Activated naive CD8-positive, alpha-beta T cell treated with anti-CD3 and anti-CD28 coated beads for 36 hours (primary cell): Measurements from ENCODE around the gene C16orf74. TPM values are rescaled to one million over a fixed set of nuclear protein-coding genes. Genes with fewer than 3 reads are reported as not detected.

ENCODE experiments used
- DNase-seq: peaks from one replicate; pipeline ENCODE4 v3.0.0; 2021
- H3K27ac Mint-ChIP-seq: one replicate; pipeline ENCODE4 v1.8.0; 2022; ENCODE audit warnings: mild to moderate bottlenecking, moderate library complexity, mixed read lengths
- H3K27me3 Mint-ChIP-seq: one replicate; pipeline ENCODE4 v1.8.0; 2022; ENCODE audit warnings: mild to moderate bottlenecking, mixed read lengths
- H3K36me3 Mint-ChIP-seq: one replicate; pipeline ENCODE4 v1.8.0; 2021; ENCODE audit warnings: mild to moderate bottlenecking, mixed read lengths
- H3K4me1 Mint-ChIP-seq: one replicate; pipeline ENCODE4 v1.8.0; 2021; ENCODE audit warnings: mixed read lengths
- H3K4me3 Mint-ChIP-seq: one replicate; pipeline ENCODE4 v1.8.0; 2022; ENCODE audit warnings: mild to moderate bottlenecking, moderate library complexity, mixed read lengths
- H3K9me3 Mint-ChIP-seq: one replicate; pipeline ENCODE4 v1.8.0; 2022; ENCODE audit warnings: mixed read lengths
- total RNA-seq, 2 experiments: library from RNA; stranded (reverse); gene quantifications; one replicate each; pipeline ENCODE4 v1.2.3, GENCODE V29; 2021

C16orf74 gene
- total RNA-seq, 2 experiments from 2014 or later, result 1.5 to 1.6 TPM

- peaks cover 18% of the 10 kb centered on the region for H3K4me1 Mint-ChIP-seq
- H3K27me3 Mint-ChIP-seq, result peaks cover 33% of the 10 kb centered on the region
- H3K27ac Mint-ChIP-seq, result no peak overlapping the region
- no peak overlapping the region for H3K4me3 Mint-ChIP-seq
- DNase-seq, result no peak
- no peaks in the 10 kb centered on the region for H3K9me3 Mint-ChIP-seq
- H3K36me3 Mint-ChIP-seq, result no peaks in the 10 kb centered on the region
Measured at GRCh38 chr16:85761861-85762260, 11.0 kb upstream of the C16orf74 start.

DNA sequence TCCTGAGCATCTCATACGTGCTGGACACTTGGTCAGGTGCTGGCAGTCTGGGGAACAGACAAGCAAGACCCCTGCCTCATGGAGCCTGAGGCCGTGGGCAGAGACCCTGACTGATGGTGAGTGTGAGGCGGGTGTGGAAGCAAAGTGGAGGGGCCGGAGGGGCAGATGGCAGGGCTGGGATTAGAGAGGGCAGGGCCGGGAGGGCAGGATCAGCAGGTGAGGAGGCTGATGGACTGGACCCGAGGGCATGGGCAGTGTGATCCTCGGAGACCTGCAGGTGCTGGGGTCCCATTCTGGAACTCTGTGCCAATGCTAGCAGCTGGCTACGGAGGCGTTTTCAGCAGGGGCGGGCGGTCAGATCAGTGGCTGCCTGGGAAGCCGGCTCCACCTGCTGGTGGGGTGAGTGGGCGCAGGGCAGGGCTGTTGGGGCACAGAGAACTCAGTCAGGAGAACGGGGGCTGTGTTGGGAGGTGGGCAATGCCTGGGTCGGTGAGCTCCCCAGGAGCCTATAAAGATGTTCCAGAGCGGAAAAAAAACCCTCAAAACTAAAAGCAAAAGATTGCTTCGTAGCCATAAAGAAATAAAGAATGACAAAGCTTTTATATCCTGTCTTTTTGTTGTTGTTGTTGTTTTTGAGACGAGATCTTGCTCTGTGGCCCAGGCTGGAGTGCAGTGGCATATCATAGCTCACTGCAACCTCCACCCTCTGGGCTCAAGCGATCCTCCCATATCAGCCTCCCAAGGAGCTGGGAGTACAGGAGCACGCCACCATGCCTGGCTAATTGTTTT is 8.9 kb upstream of the C16orf74 start:
- Mint-ChIP-seq H3K27ac (no peak overlapping the region), H3K36me3 (no peaks in the 10 kb centered on the region), H3K9me3 (no peaks in the 10 kb centered on the region), H3K27me3 (peaks cover 36% of the 10 kb centered on the region), H3K4me3 (no peak overlapping the region), H3K4me1 (peaks cover 26% of the 10 kb centered on the region)
- DNase-seq, result no peak

- no peaks in the 10 kb centered on the region for H3K9me3 Mint-ChIP-seq
- H3K4me3 Mint-ChIP-seq, result no peak overlapping the region
- H3K4me1 Mint-ChIP-seq, result peaks cover 26% of the 10 kb centered on the region
- H3K27me3 Mint-ChIP-seq, result peaks cover 36% of the 10 kb centered on the region
- H3K36me3 Mint-ChIP-seq, result no peaks in the 10 kb centered on the region
- DNase-seq, result no peak
- H3K27ac Mint-ChIP-seq, result peak overlapping the region; percentile 10
Measured at GRCh38 chr16:85759136-85759535, 8.2 kb upstream of the C16orf74 start.

DNA sequence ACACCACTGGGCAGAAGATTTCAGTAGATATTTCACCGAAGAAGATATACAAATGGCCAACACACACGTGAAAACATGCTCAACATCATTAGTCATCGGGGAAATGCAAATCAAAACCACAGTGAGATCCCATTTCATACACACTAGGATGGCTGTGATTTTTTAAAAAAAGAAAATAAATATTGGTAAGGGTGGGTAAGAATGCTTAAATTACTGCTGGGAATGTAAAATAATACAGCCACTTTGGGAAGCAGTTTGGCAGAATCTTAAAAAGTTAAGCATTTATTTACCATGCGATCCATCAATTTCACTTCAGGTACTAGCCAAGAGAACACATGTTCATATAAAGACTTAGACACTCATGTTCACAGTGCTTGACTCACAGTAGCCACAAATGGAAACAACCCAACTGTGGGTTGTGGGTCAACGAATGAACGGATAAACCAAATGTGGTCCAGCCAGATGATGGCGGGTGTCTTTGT is 6.5 kb upstream of the C16orf74 start:
- Mint-ChIP-seq H3K4me1 (peaks cover 26% of the 10 kb centered on the region), H3K27ac (no peak overlapping the region), H3K9me3 (no peaks in the 10 kb centered on the region), H3K27me3 (peaks cover 50% of the 10 kb centered on the region), H3K36me3 (no peaks in the 10 kb centered on the region), H3K4me3 (no peak overlapping the region)
- DNase-seq, result no peak

- H3K4me1 Mint-ChIP-seq, result peaks cover 28% of the 10 kb centered on the region
- no peak overlapping the region for H3K4me3 Mint-ChIP-seq
- peaks cover 55% of the 10 kb centered on the region for H3K27me3 Mint-ChIP-seq
- H3K36me3 Mint-ChIP-seq, result no peaks in the 10 kb centered on the region
- H3K27ac Mint-ChIP-seq, result peak overlapping the region; percentile 53
- no peak for DNase-seq
- H3K9me3 Mint-ChIP-seq, result no peaks in the 10 kb centered on the region
Measured at GRCh38 chr16:85755929-85756768, 5.3 kb upstream of the C16orf74 start.

DNA sequence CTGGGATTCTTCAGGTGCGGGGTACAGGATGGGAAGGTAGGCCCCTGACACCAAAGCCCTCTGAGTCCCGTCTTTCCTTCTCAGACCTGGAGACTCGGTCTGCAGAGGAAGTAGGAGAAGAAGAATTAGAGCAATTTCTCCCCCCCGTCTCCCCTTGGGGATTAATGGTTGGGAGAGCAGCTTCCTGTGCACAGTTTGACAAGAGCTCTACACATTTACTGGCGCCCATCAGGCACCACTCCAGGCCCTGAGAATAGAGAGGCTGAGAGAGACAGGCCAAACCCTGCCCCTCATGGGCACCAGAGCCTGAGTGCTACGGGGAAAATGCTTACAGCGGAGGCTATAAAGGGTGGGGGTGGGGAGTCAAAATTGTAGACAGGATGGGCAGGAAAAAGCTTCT is 3.5 kb upstream of the C16orf74 start:
- no peak for DNase-seq
- Mint-ChIP-seq H3K4me1 (peaks cover 29% of the 10 kb centered on the region), H3K27me3 (peaks cover 49% of the 10 kb centered on the region), H3K4me3 (no peak overlapping the region), H3K36me3 (no peaks in the 10 kb centered on the region), H3K9me3 (no peaks in the 10 kb centered on the region), H3K27ac (no peak overlapping the region)

DNA sequence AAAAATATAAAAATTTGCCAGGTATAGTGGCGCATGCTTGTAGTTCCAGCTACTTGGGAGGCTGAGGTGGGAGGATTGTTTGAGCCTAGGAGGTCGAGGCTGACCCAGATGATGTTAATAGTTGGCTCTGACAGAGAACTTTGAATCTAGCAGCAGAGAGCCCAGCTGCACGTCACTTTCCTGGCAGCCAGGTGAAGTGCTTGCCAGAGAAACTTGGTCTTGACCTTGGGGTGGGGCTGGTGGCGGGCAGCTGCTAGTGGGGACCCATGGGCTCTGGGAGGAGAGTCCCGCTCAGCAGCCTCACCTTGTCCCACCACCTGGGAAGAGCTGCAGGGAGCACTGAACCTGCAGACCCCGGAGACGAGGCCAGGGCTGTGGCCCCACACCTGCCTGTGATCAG is 3.1 kb upstream of the C16orf74 start:
- no peaks in the 10 kb centered on the region for H3K9me3 Mint-ChIP-seq
- no peak overlapping the region for H3K4me3 Mint-ChIP-seq
- H3K27ac Mint-ChIP-seq, result no peak overlapping the region
- peaks cover 45% of the 10 kb centered on the region for H3K27me3 Mint-ChIP-seq
- H3K4me1 Mint-ChIP-seq, result peaks cover 26% of the 10 kb centered on the region
- H3K36me3 Mint-ChIP-seq, result no peaks in the 10 kb centered on the region
- DNase-seq, result no peak

GRCh38 chr16:85753559-85753958 is 2.7 kb upstream of the C16orf74 start:
- Mint-ChIP-seq H3K4me1 (peaks cover 24% of the 10 kb centered on the region), H3K4me3 (no peak overlapping the region), H3K9me3 (no peaks in the 10 kb centered on the region), H3K27ac (no peak overlapping the region), H3K27me3 (peaks cover 40% of the 10 kb centered on the region), H3K36me3 (no peaks in the 10 kb centered on the region)
- no peak for DNase-seq

DNA sequence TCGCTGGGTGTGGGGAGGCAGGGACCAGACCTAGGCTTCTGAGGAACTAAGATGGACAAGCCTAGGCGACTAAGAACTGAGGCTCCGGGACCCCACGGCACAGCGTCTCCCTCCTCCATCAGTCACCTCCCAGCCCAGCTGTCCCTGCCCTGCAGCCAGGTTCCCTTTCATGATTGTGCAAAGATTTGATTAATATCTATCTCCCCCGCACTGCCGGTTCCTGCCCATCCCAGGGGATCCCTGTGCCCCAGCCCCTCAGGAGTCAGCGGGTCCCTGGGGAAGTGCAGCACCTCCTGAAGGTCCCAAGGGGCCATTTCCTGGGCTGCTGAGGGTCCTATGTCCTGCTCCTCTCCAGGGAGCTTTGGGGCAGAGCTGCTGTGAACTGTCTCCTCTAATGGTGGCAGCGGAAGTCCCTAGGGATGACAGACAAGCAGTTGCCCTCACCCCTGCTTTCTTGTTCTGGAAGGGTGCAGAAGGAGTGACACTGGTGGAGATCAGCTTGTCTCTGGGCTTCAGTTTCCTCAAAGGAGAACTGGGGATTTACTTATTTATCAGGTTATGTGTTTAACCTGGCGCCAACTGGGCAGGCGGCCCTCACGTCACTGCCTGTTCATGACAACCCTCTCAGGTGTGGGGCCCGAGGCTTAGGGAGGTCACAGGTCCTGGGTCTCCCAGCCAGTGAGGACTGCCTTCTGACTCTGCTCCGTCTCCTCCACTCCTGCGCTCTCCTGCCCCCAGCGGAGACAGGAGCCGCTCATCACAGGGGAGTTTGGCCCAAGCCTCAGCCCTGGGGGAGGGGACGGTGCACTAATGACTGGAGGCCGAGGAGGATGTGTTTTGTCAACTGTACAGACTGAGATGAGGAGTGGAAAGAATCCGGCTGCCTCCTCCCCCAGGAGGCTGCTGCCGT is 1.9 kb upstream of the C16orf74 start:
- no peak for DNase-seq
- Mint-ChIP-seq H3K27me3 (peaks cover 35% of the 10 kb centered on the region), H3K27ac (no peak overlapping the region), H3K4me1 (peaks cover 24% of the 10 kb centered on the region), H3K4me3 (no peak overlapping the region), H3K9me3 (no peaks in the 10 kb centered on the region), H3K36me3 (no peaks in the 10 kb centered on the region)

DNA sequence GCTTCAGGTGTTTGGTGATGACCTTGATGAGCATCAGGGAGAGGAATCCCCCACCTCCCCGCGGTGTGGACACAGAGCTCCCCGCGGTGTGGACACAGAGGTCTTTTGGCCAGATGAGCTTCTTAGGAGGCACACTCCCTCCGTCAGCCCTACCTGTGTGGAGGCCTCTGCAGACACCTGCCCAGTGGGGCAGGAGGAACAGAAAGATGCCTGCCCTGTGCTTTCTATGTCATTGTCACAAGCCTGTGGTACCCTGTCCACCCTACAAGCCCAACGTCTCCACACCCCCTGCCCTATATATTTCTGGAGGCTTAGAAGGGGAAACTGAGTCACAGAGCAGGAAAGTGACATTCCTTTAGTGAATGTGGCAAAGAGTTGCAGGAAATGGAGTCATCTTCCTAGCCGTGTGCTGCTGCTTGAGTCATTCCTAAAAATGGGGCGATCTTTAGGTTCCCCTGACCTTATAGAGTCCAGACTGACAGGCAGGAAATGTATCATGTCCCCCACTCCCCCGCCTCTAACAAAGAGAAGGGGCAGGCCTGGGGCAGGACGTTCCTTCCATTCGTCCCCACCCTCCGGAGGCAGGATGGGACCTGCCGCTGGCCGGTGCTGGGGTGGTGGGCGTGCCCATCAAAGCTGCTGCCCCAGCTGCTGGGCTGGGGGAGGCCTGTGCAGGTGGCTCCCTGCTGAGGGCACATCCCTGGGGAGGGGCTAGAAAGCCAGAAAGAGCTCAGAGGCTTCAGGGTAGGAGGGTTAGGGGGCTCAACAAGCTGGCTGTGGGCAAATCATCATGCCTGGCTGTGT is 1.0 kb upstream of the C16orf74 start:
- no peaks in the 10 kb centered on the region for H3K9me3 Mint-ChIP-seq
- H3K4me3 Mint-ChIP-seq, result no peak overlapping the region
- no peak for DNase-seq
- H3K27me3 Mint-ChIP-seq, result peaks cover 27% of the 10 kb centered on the region
- peaks cover 22% of the 10 kb centered on the region for H3K4me1 Mint-ChIP-seq
- no peak overlapping the region for H3K27ac Mint-ChIP-seq
- no peaks in the 10 kb centered on the region for H3K36me3 Mint-ChIP-seq

- Mint-ChIP-seq H3K4me1 (peaks cover 16% of the 10 kb centered on the region), H3K4me3 (peak overlapping the region; percentile 87), H3K9me3 (no peaks in the 10 kb centered on the region), H3K27me3 (peaks cover 24% of the 10 kb centered on the region), H3K27ac (no peak overlapping the region), H3K36me3 (no peaks in the 10 kb centered on the region)
- peak; percentile 48 for DNase-seq
Measured at GRCh38 chr16:85750146-85750826, 610 bp downstream of the C16orf74 start.

- DNase-seq, result no peak
- Mint-ChIP-seq H3K9me3 (no peaks in the 10 kb centered on the region), H3K4me3 (peak overlapping the region; percentile 87), H3K4me1 (peaks cover 16% of the 10 kb centered on the region), H3K27me3 (peaks cover 24% of the 10 kb centered on the region), H3K36me3 (no peaks in the 10 kb centered on the region), H3K27ac (no peak overlapping the region)
Measured at GRCh38 chr16:85749771-85750145, 1.1 kb downstream of the C16orf74 start.

- no peaks in the 10 kb centered on the region for H3K36me3 Mint-ChIP-seq
- no peak for DNase-seq
- no peak overlapping the region for H3K4me3 Mint-ChIP-seq
- peaks cover 6% of the 10 kb centered on the region for H3K27me3 Mint-ChIP-seq
- peaks cover 14% of the 10 kb centered on the region for H3K4me1 Mint-ChIP-seq
- H3K9me3 Mint-ChIP-seq, result no peaks in the 10 kb centered on the region
- no peak overlapping the region for H3K27ac Mint-ChIP-seq
Measured at GRCh38 chr16:85746460-85747215, 4.3 kb downstream of the C16orf74 start.
